H54 (cell line): ENCODE results near the gene MSTO1.
"Not testable (repeated sequence)": the region's sequence is repeated elsewhere in the genome, so short reads cannot be mapped to it uniquely, and the experiment has no call there.

ENCODE experiments used
- DNase-seq: peaks from one replicate; pipeline ENCODE4 v3.0.0; 2011; ENCODE audit warnings: low spot score, mixed read lengths; ENCODE audit not compliant: insufficient read length
- FAIRE-seq: peaks from 3 replicates; lab custom pipeline; 2011; peaks lifted over from hg19 to GRCh38; lab: Jason Lieb, UNC
- POLR2A ChIP-seq: IDR thresholded peaks from 2 replicates; pipeline ENCODE4 v1.6.1; 2011; ENCODE audit warnings: low read depth, mild to moderate bottlenecking, low read length

MSTO1 gene

GRCh38 chr1:155645034-155645598, 35.1 kb downstream of the MSTO1 start:
- no peak for TF ChIP-seq POLR2A
- no peak for DNase-seq
- no peak for FAIRE-seq

GRCh38 chr1:155645648-155646047, 35.6 kb downstream of the MSTO1 start:
- DNase-seq: no peak
- no peak for TF ChIP-seq POLR2A

GRCh38 chr1:155646307-155646706, 36.3 kb downstream of the MSTO1 start:
- FAIRE-seq (no peak), DNase-seq (no peak)
- no peak for TF ChIP-seq POLR2A

More at GRCh38 chr1:155645648-155646047, 35.6 kb downstream of the MSTO1 start:
- FAIRE-seq: no peak

DNA sequence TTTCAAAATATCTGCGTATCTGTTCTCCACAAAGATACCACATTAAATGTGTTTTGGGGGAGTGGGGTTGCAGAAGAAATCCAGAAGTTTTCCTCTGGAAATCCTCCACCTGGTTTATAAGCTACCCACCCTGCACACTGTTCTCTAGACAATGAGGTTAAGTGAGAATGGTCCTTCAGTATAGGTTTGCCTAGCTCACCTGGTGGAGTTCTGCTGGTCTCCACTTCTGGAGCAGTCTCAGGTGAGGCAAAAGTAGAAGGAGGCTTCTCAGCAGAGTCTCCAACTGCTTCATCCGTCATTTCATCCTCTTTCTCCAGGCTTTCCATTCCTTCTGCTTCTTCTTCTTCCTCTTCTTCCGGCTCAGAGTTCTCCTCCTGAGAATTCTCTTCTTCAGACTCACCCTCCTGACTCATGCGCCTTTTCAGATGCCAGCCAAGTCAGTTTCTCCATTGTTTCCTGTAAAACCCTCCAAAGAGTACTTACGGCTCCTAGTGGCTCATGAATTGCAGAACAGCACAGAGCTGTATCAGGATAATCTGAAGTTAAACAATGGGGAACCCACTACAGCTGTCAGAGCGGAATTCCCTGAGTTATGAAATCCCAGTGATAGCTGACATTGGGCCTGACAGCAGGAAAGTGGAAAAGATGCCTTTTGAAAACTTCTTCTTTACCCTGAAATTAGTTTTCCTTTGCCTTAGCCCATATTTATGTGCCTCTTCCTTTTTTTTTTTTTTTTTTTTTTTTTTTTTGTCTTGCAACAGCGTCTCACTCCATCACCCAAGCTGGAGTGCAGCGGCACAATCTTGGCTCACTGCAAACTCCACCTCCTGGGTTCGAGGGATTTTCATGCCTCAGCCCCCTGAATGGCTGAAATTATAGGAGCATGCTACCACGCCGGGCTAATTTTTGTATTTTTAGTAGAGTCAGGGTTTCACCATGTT, 38.5 kb downstream of the MSTO1 start:
- peak; percentile 83 for FAIRE-seq

GRCh38 chr1:155649676-155650075, 39.7 kb downstream of the MSTO1 start:
- no peak for FAIRE-seq
- no peak for TF ChIP-seq POLR2A
- no peak for DNase-seq

More for the DNA sequence above, 38.5 kb downstream of the MSTO1 start:
- peak; percentile 56 for DNase-seq
- TF ChIP-seq POLR2A: no peak

DNA sequence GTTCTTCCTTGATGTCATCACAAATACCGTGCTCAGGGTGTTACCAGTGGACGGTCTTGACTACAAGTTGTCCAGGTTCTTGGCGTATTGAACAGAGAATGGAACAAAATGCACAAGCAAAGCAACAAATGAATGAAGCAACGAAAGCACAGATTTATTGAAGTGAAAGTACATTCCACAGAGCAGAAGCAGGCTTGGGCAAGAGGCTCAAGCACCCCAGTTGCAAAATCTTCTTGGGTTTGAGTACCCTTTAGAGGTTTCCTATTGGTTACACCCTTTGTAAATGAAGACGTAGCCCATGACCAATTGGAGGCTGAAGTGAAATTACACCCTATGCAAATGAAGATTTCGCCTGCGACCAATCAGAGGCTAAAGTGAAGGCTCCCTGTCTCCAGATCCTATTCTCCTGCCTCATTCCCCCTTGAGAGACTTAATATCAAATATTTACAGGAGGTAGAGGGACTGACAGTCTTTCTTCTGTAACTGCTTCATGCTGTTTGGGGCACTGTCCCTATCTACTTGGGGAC, 40.3 kb downstream of the MSTO1 start:
- DNase-seq (no peak), FAIRE-seq (no peak)
- no peak for TF ChIP-seq POLR2A

- TF ChIP-seq POLR2A: no peak
- FAIRE-seq (no peak), DNase-seq (no peak)
These were observed 42.0 kb downstream of the MSTO1 start for GRCh38 chr1:155651861-155652661.

GRCh38 chr1:155652951-155653350, 42.9 kb downstream of the MSTO1 start:
- no peak for FAIRE-seq

GRCh38 chr1:155657463-155657862, 47.4 kb downstream of the MSTO1 start:
- FAIRE-seq (no peak), DNase-seq (no peak)
- no peak for TF ChIP-seq POLR2A

More at GRCh38 chr1:155652951-155653350, 42.9 kb downstream of the MSTO1 start:
- no peak for DNase-seq
- no peak for TF ChIP-seq POLR2A

DNA sequence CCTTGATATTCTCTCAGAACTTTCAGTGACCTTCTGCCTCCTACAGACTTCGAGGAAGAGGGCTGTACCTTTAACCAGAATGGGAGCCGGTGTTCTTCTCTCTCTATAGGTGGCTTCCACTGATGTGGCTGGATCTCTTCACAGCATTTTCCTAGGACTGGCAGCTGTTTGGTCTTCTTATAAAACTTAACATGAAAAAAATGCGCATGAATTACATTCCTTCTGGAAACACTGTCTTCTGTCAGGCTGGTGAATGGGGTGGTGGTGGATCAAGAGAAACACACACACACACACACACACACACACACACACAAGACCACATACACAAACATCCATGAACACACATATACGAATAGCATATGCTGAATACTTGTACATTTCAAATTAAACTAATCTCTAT, 51.2 kb downstream of the MSTO1 start:
- not testable (repeated sequence) for FAIRE-seq, DNase-seq
